Measurements from ENCODE around the gene LPCAT4.

DNA sequence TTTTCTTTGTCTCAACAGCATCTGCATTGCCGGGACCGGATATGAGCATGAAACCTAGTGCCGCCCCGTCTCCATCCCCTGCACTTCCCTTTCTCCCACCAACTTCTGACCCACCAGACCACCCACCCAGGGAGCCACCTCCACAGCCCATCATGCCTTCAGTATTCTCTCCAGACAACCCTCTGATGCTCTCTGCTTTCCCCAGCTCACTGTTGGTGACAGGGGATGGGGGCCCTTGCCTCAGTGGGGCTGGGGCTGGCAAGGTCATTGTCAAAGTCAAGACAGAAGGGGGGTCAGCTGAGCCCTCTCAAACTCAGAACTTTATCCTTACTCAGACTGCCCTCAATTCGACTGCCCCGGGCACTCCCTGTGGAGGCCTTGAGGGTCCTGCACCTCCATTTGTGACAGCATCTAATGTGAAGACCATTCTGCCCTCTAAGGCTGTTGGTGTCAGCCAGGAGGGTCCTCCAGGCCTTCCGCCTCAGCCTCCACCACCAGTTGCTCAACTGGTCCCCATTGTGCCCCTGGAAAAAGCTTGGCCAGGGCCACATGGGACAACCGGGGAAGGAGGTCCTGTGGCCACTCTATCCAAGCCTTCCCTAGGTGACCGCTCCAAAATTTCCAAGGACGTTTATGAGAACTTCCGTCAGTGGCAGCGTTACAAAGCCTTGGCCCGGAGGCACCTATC is 18.9 kb downstream of the LPCAT4 start:
- TF ChIP-seq CBFA2T2 (conservative IDR thresholded peaks at IDR 0.05) (no peak), ZFX (CRISPR knock-in tag; IDR thresholded peaks at IDR 0.05) (no peak), MYC (IDR thresholded peaks at IDR 0.05; ENCODE audit: low read depth, low read length) (no peak), MYC (CRISPR knock-in tag; IDR thresholded peaks at IDR 0.05; ENCODE audit: borderline replicate concordance, low read depth) (no peak), ZNF764 (CRISPR knock-in tag; IDR thresholded peaks at IDR 0.05; ENCODE audit: low read depth) (no peak), CREB1 (IDR thresholded peaks at IDR 0.05) (no peak), CREB1 (CRISPR knock-in tag; IDR thresholded peaks at IDR 0.05) (no peak), SIN3A (IDR thresholded peaks at IDR 0.05; ENCODE audit: borderline replicate concordance in 2 of 2, control insufficient read depth in 1 of 2, low read depth in 2 of 2, low read length in 2 of 2) (no peak), MTF1 (CRISPR knock-in tag; IDR thresholded peaks at IDR 0.05; ENCODE audit: borderline replicate concordance) (no peak), ZNF830 (CRISPR knock-in tag; IDR thresholded peaks at IDR 0.05) (no peak), POLR2AphosphoS5 (IDR thresholded peaks at IDR 0.05; ENCODE audit: control insufficient read depth, insufficient read depth, low read depth, low read length) (no peak)

All from K562 (cell line).